ENCODE data around the gene GAPDH. TPM values are rescaled to one million over a fixed set of nuclear protein-coding genes. Genes with fewer than 3 reads are reported as not detected.
"Not testable (repeated sequence)": the region's sequence is repeated elsewhere in the genome, so short reads cannot be mapped to it uniquely, and the experiment has no call there.

GAPDH gene
- total RNA-seq (ENCODE audit: low replicate concordance), result 3,866 and 6,177 TPM in 2 replicates

DNA sequence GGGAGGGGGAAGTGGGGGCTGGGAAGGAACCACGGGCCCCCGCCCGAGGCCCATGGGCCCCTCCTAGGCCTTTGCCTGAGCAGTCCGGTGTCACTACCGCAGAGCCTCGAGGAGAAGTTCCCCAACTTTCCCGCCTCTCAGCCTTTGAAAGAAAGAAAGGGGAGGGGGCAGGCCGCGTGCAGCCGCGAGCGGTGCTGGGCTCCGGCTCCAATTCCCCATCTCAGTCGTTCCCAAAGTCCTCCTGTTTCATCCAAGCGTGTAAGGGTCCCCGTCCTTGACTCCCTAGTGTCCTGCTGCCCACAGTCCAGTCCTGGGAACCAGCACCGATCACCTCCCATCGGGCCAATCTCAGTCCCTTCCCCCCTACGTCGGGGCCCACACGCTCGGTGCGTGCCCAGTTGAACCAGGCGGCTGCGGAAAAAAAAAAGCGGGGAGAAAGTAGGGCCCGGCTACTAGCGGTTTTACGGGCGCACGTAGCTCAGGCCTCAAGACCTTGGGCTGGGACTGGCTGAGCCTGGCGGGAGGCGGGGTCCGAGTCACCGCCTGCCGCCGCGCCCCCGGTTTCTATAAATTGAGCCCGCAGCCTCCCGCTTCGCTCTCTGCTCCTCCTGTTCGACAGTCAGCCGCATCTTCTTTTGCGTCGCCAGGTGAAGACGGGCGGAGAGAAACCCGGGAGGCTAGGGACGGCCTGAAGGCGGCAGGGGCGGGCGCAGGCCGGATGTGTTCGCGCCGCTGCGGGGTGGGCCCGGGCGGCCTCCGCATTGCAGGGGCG, at the start of gene GAPDH:
TSS of gene GAPDH (plus strand) at position 595 of the 772 bp plus-strand sequence. CDS start 316 bp downstream, outside the sequence.
- H3K9me3 ChIP-seq (ENCODE audit: low read depth), result no peaks in the 10 kb centered on the region
- Mint-ChIP-seq H3K9me3 (no peaks in the 10 kb centered on the region), H3K4me3 (peak within 1 kb of the TSS; percentile 95), H3K27me3 (ENCODE audit: insufficient read depth, low read depth) (peaks cover 19% of the 10 kb centered on the region), H3K4me1 (peaks cover 47% of the 10 kb centered on the region), H3K27ac (peak within 1 kb of the TSS; percentile 100), H3K36me3 (peaks cover 32% of the 10 kb centered on the region)
- peak; percentile 97 for DNase-seq (ENCODE audit: low spot score)
- peaks cover 6% of the 10 kb centered on the region for H3K36me3 ChIP-seq
- no peak within 1 kb of the TSS for H2AFZ ChIP-seq (replicated peaks)
- peaks cover 91% of the 10 kb centered on the region for H3F3A ChIP-seq (ENCODE audit: low read depth)
- H3K4me1 ChIP-seq, result peaks cover 29% of the 10 kb centered on the region
- H3K9ac ChIP-seq, result peak within 1 kb of the TSS; percentile 74
- H3K4me2 ChIP-seq, result peak within 1 kb of the TSS; percentile 99
- H3K4me3 ChIP-seq, result peak within 1 kb of the TSS; percentile 89
- TF ChIP-seq, protein P1, sequence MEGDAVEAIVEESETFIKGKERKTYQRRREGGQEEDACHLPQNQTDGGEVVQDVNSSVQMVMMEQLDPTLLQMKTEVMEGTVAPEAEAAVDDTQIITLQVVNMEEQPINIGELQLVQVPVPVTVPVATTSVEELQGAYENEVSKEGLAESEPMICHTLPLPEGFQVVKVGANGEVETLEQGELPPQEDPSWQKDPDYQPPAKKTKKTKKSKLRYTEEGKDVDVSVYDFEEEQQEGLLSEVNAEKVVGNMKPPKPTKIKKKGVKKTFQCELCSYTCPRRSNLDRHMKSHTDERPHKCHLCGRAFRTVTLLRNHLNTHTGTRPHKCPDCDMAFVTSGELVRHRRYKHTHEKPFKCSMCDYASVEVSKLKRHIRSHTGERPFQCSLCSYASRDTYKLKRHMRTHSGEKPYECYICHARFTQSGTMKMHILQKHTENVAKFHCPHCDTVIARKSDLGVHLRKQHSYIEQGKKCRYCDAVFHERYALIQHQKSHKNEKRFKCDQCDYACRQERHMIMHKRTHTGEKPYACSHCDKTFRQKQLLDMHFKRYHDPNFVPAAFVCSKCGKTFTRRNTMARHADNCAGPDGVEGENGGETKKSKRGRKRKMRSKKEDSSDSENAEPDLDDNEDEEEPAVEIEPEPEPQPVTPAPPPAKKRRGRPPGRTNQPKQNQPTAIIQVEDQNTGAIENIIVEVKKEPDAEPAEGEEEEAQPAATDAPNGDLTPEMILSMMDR (IDR thresholded peaks at IDR 0.05), result no peak
- peak; percentile 7 for TF ChIP-seq EZH2 (IDR thresholded peaks at IDR 0.05)
- H3K27ac ChIP-seq, result peak within 1 kb of the TSS; percentile 85
- H3K27me3 ChIP-seq, result no peaks in the 10 kb centered on the region
- H3K79me2 ChIP-seq (ENCODE audit: low read depth), result peaks cover 57% of the 10 kb centered on the region
- H4K20me1 ChIP-seq (ENCODE audit: low read depth), result peaks cover 57% of the 10 kb centered on the region

DNA sequence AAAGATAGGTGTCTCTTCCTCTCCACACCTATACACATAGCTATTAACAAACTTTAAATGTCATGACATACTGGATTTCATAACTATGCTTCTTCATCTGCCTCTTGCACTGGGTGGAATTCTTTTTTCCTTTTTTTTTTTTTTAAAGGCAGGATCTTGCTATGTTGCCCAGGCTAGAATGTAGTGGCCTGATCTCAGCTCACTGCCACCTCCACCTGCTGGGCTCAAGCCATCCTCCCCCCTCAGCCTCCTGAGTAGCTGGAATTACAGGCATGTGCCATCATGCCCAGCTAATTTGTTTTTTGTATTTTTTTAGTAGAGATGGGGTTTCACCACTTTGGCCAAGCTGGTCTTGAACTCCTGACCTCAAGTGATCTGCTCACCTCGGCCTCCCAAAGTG, 46.1 kb upstream of the GAPDH start:
- peaks cover 8% of the 10 kb centered on the region for H3K4me1 Mint-ChIP-seq
- Histone ChIP-seq H3K4me3 (no peak overlapping the region), H3K4me1 (peaks cover 5% of the 10 kb centered on the region), H3K79me2 (ENCODE audit: low read depth) (peaks cover 16% of the 10 kb centered on the region), H3K9ac (no peak overlapping the region), H3K4me2 (no peak overlapping the region), H3K9me3 (ENCODE audit: low read depth) (no peaks in the 10 kb centered on the region), H3K27ac (no peak overlapping the region), H3K36me3 (peaks cover 8% of the 10 kb centered on the region), H3K27me3 (no peaks in the 10 kb centered on the region), H4K20me1 (ENCODE audit: low read depth) (no peaks in the 10 kb centered on the region), H3F3A (ENCODE audit: low read depth) (peaks cover 21% of the 10 kb centered on the region), H2AFZ (replicated peaks) (no peak overlapping the region)
- H3K4me3 Mint-ChIP-seq, result no peak overlapping the region
- H3K27me3 Mint-ChIP-seq (ENCODE audit: insufficient read depth, low read depth), result peaks cover 2% of the 10 kb centered on the region
- peaks cover 3% of the 10 kb centered on the region for H3K36me3 Mint-ChIP-seq
- DNase-seq (ENCODE audit: low spot score), result no peak
- H3K27ac Mint-ChIP-seq, result no peak overlapping the region
- TF ChIP-seq EZH2 (IDR thresholded peaks at IDR 0.05) (no peak), EZH2phosphoT487 (IDR thresholded peaks at IDR 0.05) (no peak)
- TF ChIP-seq, protein P1 (IDR thresholded peaks at IDR 0.05), result no peak
- no peaks in the 10 kb centered on the region for H3K9me3 Mint-ChIP-seq

DNA sequence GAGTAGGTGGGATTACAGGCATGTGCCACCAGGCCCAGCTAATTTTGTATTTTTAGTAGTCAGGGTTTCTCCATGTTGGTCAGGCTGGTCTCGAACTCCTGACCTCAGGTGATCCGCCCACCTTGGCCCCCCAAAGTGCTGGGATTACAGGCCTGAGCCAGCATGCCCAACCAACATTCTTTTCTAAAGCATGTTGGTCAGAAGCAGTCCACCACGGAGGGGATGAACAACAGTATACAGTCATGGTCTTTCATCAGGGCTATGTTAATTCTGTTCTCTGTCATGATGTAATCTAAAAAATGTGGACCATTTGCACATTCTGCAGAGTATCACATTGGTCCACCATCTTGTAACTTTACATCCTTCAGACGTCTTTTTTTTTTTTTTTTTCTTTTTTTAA, 44.9 kb upstream of the GAPDH start:
- no peak for DNase-seq (ENCODE audit: low spot score)
- Mint-ChIP-seq H3K36me3 (peaks cover 3% of the 10 kb centered on the region), H3K4me1 (peaks cover 8% of the 10 kb centered on the region), H3K4me3 (no peak overlapping the region), H3K9me3 (no peaks in the 10 kb centered on the region), H3K27me3 (ENCODE audit: insufficient read depth, low read depth) (peaks cover 2% of the 10 kb centered on the region), H3K27ac (no peak overlapping the region)
- Histone ChIP-seq H3K9ac (no peak overlapping the region), H3K27ac (no peak overlapping the region), H3K4me1 (peaks cover 5% of the 10 kb centered on the region), H4K20me1 (ENCODE audit: low read depth) (peaks cover 4% of the 10 kb centered on the region), H3K27me3 (no peaks in the 10 kb centered on the region), H3K9me3 (ENCODE audit: low read depth) (no peaks in the 10 kb centered on the region), H2AFZ (replicated peaks) (no peak overlapping the region), H3K36me3 (peaks cover 8% of the 10 kb centered on the region), H3F3A (ENCODE audit: low read depth) (peaks cover 31% of the 10 kb centered on the region), H3K79me2 (ENCODE audit: low read depth) (peaks cover 21% of the 10 kb centered on the region), H3K4me2 (no peak overlapping the region), H3K4me3 (no peak overlapping the region)
- TF ChIP-seq, protein P1 (IDR thresholded peaks at IDR 0.05), result no peak
- TF ChIP-seq EZH2phosphoT487 (IDR thresholded peaks at IDR 0.05), result no peak
- TF ChIP-seq EZH2 (IDR thresholded peaks at IDR 0.05), result no peak

DNA sequence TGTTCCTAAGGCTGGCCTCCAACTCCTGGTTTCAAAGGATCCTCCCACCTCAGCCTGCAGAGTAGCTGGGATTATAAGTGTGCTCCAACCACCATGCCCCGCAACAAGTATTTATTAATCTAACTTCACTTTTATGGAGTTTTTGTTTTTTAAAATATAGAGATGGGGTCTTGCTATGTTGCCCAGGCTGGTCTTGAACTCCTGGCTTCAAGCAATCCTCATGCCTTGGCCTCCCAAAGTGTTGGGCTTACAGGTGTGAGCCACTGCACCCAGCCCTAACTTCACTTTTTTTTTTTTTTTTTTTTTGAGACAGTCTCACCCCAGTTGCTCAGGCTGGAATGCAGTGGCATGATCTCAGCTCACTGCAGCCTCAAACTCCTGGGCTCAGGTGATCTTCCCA, 43.6 kb upstream of the GAPDH start:
- not testable (repeated sequence) for H3K9ac ChIP-seq; H3K4me3 ChIP-seq; H3K9me3 Mint-ChIP-seq; H3K4me3 Mint-ChIP-seq; H3K27me3 ChIP-seq; H3K9me3 ChIP-seq (ENCODE audit: low read depth); H3K27me3 Mint-ChIP-seq (ENCODE audit: insufficient read depth, low read depth); H3K36me3 Mint-ChIP-seq; H2AFZ ChIP-seq (replicated peaks); H3K27ac ChIP-seq; H3K27ac Mint-ChIP-seq; H3K4me2 ChIP-seq; DNase-seq (ENCODE audit: low spot score)
- peaks cover 33% of the 10 kb centered on the region for H3K79me2 ChIP-seq (ENCODE audit: low read depth)
- peaks cover 33% of the 10 kb centered on the region for H3F3A ChIP-seq (ENCODE audit: low read depth)
- H3K4me1 Mint-ChIP-seq, result peaks cover 16% of the 10 kb centered on the region
- H3K36me3 ChIP-seq, result peaks cover 13% of the 10 kb centered on the region
- peaks cover 17% of the 10 kb centered on the region for H4K20me1 ChIP-seq (ENCODE audit: low read depth)
- H3K4me1 ChIP-seq, result peaks cover 15% of the 10 kb centered on the region
